Left lobe of liver (tissue), 2 donors: ENCODE measurements around the gene ARSI. TPM values are rescaled to one million over a fixed set of nuclear protein-coding genes. Genes with fewer than 3 reads are reported as not detected.

ENCODE experiments used
- ATAC-seq: fragments of 200-7000 bp; cut with Tn5 transposase; one replicate; pipeline ENCODE4 v1.9.1; 2020; ENCODE audit warnings: mild to moderate bottlenecking, moderate library complexity
- DNase-seq: peaks from one replicate; pipeline ENCODE4 v3.0.0-alpha.2; 2020; ENCODE audit warnings: low spot score
- total RNA-seq: library from RNA; stranded (reverse); gene quantifications from one replicate; pipeline ENCODE4 v1.2.1, GENCODE V29; 2021
- donor health status: DM: no; HTN: no; CAD: no; lungs with moderate emphysema.
- donor health status: DM: no; HTN: yes; CAD: no.

Gene ARSI
- total RNA-seq, 1 donor from 2014 or later, result 0.43 TPM

DNA sequence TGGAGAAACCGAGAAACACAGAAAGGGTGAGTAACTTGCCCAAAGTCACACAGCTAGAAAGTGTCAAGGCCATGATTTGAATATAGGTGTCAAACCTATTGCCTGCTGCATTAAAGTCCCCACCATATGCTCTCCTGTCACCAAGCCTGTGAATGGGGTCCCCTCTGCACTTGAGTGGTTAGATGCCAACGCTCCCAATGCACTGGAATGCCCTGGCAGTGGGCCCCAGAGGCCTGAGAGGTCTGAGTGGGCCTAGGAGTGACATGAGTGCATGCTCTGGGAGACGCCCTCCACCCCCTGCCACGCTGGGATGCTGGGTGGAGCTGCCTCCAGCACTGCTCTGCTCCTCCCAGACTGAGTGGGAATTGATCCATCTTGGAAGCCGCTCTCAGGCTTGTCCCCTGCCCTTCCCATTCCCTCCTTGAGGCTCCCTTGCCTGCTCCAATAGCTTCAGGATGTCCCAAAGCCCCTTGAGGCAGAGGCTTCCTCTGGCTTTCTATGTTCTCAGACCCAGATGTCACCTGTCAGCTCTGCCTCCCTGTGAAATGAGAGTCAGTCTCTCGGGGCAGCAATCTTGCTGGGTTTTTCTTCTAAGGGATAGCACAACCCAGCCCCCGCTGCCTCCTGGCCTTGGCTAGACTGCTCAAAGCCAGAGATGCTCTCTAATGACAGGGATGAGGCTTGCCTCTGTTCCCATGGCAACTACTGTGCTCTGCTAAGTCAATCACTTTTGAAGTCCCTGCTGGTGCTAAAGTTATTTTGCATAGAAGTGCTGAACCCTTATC, 6.6 kb upstream of the ARSI start:
- no peak for ATAC-seq
- DNase-seq, result no peak

- no peak for ATAC-seq
- no peak for DNase-seq
Observed at GRCh38 chr5:150307617-150308426, 5.1 kb upstream of the ARSI start.

DNA sequence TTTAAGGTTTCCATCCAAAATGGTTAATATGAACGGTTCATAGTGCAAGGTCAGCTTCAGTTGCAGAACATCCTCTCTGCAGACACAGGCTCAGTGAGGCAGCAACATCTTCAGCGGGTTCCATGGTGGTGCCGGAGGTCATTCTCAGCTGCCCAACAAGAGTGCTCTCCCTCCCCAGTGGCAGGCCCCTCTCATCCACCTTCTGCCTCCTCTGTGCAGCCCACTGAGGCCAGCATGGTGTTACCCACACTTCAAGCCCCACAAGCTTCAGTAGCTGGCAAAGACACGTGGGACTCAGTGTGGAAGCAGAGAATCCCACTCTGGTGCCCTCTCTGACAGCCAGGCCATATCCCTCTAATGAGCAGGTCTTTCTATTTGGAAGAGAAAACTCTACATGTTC, 4.1 kb upstream of the ARSI start:
- ATAC-seq, result no peak
- DNase-seq, result no peak

- ATAC-seq (no peak), DNase-seq (no peak)
Observed at GRCh38 chr5:150305557-150305956, 2.9 kb upstream of the ARSI start.

DNA sequence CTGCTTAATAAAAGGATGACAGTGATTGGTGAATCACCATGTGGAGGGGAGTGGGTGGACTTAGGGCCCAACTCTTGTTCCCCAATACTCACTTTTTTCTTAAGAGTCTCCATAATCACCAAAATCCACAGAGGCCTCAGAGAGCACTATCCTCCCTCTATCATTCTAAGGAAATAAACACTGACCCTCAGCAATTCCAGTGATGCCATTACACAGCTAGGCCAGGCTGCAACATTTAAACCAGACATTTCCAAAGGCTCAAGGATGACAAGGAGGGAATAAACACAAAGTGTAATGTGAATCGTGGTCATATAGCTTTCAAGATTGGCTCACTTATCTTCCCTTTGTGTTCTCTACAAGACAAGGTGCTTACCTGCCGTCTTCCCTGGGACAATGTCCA, 2.4 kb upstream of the ARSI start:
- ATAC-seq (no peak), DNase-seq (no peak)

GRCh38 chr5:150304481-150305081, 1.9 kb upstream of the ARSI start:
- no peak for DNase-seq
- no peak for ATAC-seq

GRCh38 chr5:150303660-150304386, 1.1 kb upstream of the ARSI start:
- ATAC-seq (no peak), DNase-seq (no peak)

- DNase-seq (no peak), ATAC-seq (no peak)
Observed at GRCh38 chr5:150303070-150303615, 438 bp upstream of the ARSI start.

- DNase-seq, result no peak
- ATAC-seq, result no peak
Observed at GRCh38 chr5:150301901-150302300, 804 bp downstream of the ARSI start.

DNA sequence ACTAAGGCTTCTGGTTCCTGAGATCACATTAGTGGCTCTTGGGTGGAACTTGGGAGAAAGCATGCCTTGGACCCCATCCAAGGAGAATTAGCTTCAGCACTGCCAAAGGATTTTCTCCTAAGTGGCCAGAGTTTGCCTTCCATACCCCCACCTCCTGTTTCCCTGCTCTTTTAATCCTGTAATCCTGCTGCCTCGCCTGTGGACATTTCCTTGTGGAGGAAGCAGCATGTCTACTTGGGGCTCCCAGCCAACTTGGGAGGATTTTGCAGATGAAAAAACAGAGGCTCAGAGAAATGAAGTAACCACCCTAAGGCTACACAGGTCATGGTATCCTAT, 1.6 kb downstream of the ARSI start:
- DNase-seq (no peak), ATAC-seq (no peak)

DNA sequence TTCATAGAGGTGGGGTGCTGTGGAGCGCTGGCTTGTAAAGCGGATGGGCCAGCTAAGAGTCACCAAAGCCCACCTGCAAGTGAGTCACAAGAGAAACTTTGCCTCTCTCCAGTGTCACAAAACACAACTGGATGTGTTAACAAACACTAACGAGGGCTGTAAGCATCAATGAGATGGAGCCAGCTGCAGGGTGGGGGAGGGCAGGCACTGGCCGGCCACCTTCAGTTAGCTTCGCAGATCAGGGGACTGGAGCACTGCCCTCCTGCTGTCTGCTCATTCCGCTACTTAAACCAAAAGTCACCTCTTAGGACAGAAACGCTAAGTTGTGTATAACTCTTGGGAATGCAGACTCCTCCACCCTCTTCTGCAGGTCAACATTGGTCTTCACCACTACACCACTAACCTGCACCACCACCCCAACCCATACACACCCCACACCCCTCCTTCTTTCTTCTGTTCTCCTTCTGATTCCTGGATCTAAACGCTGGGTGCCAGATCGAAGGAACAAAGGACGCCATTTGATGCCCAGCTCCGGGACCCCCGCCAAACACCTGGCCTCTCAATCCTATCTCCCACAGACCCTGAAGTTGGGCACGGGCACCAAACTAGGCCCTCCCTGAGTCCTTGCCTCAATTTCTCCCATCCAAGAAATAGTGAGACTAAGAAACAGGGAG, 2.1 kb downstream of the ARSI start:
- DNase-seq (no peak), ATAC-seq (no peak)

- ATAC-seq (no peak), DNase-seq (no peak)
Observed at GRCh38 chr5:150299571-150300327, 3.0 kb downstream of the ARSI start.

DNA sequence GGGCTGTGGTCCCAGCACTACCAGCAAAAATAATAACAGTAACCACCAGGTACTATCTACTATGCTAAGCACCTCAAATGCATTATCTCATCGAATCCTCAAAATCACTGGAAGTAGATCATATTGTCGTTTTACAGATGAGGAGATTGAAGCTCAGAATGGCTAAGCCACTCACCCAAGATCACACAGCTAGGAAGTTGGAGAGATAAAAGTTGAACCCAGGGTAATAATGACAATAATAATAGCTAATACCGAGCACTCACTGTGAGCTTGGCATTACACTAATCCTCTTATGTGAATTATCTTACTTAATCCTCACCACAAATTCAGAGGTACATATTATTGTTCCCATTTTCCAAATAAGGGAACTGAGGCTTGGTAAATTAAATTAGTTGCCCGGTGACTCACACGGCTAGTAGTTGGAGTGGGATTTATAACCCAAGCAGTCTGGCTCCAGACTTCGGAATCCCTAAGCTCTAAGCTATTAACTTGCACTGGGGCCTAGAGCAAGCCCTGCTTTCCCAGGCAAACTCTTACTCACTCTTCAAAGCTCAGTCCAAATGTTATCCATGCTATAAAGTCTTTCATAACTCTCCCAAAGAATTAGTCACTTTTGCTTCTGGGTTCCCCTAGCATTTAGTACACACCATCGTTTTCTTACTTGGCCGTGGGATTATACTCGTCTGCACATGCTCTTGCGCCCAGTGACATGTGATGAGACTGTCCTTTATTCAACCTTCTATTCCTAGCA, 3.8 kb downstream of the ARSI start:
- ATAC-seq (no peak), DNase-seq (no peak)

DNA sequence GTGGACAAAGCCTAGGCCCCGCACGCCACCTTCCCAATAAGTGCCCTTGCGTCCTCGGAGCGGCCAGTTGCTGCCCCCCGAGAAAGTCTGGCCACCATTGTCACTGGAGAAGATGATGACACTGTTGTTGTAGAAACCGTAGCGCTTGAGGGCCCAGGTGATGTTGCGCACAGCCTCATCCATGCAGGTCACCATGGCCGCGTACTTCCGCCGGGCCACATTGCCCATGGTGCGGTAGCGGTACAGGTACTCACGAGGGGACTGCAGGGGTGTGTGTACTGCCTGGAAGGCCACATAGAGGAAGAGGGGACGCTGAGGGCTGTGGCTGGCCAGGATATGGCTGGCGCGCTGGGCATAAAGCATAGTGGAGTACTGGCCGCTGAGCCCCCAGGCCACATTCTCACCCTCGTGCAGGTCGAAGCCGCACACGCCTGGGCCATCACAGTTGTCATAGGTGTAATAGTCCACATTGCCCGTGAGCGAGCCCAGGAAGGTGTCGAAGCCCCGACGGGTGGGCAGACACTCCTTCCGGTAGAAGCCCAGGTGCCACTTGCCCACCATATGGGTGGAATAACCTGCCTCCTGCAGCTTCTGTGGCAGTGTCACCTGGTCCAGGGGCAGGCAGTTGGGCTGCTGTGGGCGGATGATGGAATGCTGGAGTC, 4.6 kb downstream of the ARSI start:
- DNase-seq, result no peak

GRCh38 chr5:150297236-150297890, 5.3 kb downstream of the ARSI start:
- DNase-seq, result no peak
- no peak for ATAC-seq

More for the DNA sequence above, 4.6 kb downstream of the ARSI start:
- ATAC-seq, result no peak

GRCh38 chr5:150296496-150296895, 6.2 kb downstream of the ARSI start:
- ATAC-seq, result no peak
- no peak for DNase-seq

DNA sequence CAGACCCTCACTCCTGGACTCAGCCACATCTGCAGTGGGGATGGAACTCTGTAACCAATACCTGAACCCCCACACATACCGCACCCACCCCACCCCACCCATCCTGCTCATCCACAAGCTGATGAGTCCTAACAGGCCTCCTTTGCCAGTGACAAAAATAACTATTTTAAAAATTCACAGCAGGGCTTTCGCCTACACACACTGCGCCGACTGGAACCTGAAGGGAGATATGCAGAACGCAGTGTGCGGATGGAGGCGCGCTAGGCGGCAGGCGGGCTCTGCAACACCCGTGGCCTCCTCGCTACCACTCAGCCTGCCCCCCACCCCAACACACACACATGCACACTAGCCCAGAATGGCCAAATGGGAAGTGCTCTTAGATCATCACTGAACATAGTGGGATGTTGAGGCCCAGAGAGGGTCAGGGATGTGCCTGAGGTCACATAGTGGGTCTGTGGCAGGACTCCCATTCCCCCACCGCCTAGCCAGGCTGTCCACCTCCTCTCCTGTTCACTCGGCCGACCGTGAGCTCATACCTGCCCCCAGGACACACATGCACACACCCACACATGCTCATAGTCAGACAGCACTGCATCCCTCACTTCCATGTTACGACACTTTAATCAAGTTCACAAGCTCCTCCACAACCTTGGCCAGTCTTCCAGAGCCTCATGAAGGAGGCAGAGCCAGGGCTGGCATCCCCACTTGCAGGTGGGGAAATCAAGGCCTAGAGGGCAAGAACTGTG, 6.8 kb downstream of the ARSI start:
- DNase-seq (no peak), ATAC-seq (no peak)
